ENCODE results near the gene GRK1. TPM values are rescaled to one million over a fixed set of nuclear protein-coding genes. Genes with fewer than 3 reads are reported as not detected.

The GRK1 gene
- total and polyA plus RNA-seq, 2 of the 8 experiments (the other 6 are each of a cell fraction or from before 2014, with no cell fraction given) = 0.12 TPM; not detected in 1

DNA sequence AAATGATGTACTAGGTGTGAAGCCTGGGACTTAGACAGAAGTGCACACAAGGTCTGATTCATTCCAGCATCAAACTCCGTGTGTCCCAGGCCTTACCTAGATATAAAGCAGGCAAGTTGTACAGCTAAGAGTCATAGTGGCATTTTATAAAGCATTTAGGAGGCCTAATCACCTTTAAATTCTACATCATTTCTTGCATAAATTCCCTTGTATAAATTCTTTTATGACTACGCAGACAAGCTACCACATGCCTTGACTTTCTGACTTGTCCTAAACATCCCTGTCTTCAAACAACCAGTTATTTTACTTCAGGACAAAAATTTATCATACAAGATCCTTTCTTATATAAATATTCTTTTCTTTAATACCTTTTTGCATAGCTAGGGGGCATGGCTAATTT, 114.6 kb downstream of the GRK1 start (continued):
- no peak for TF ChIP-seq CHD7 (IDR thresholded peaks at IDR 0.05; ENCODE audit: insufficient replicate concordance, low read length)
- TF ChIP-seq SIN3A (conservative IDR thresholded peaks at IDR 0.05 in 1 of 2, IDR thresholded peaks at IDR 0.05 in 1 of 2; ENCODE audit: low read depth in 1 of 2, low read length in 2 of 2) = no peak
- TF ChIP-seq TCF12 (IDR thresholded peaks at IDR 0.05; ENCODE audit: low read depth, low read length) = no peak
